ENCODE measurements around the gene PMM1.

PMM1 gene

GRCh38 chr22:41608386-41608785 lies 18.7 kb upstream of the PMM1 start:
- in situ Hi-C loops (cut with HindIII; ENCODE audit: low sequenced_read_pairs) = no loop called here
- TF ChIP-seq CTCF (IDR thresholded peaks at IDR 0.05; ENCODE audit: low read depth, low read length, missing control alignments) = no peak
- no peak overlapping the region for H3K4me3 ChIP-seq (ENCODE audit: low read depth, low read length)
- DNase-seq (ENCODE audit: low read depth) = no peak

GRCh38 chr22:41603873-41604332 lies 14.3 kb upstream of the PMM1 start:
- no peak for DNase-seq (ENCODE audit: low read depth)
- TF ChIP-seq CTCF (IDR thresholded peaks at IDR 0.05; ENCODE audit: low read depth, low read length, missing control alignments) = no peak
- in situ Hi-C loops (cut with HindIII; ENCODE audit: low sequenced_read_pairs) = loop anchor here (5.0 kb wide), 1 partner anchor 42 kb away; the partner anchor contains the start of gene CSDC2
- no peak overlapping the region for H3K4me3 ChIP-seq (ENCODE audit: low read depth, low read length)

- H3K4me3 ChIP-seq (ENCODE audit: low read depth, low read length) = no peak overlapping the region
- no peak for DNase-seq (ENCODE audit: low read depth)
- TF ChIP-seq CTCF (IDR thresholded peaks at IDR 0.05; ENCODE audit: low read depth, low read length, missing control alignments) = no peak
- in situ Hi-C loops (cut with HindIII; ENCODE audit: low sequenced_read_pairs) = loop anchor here (5.0 kb wide), 1 partner anchor 39 kb away; the partner anchor contains the start of gene CSDC2
Observed at GRCh38 chr22:41600976-41601375, 11.3 kb upstream of the PMM1 start.

- DNase-seq (ENCODE audit: low read depth) = no peak
- in situ Hi-C loops (cut with HindIII; ENCODE audit: low sequenced_read_pairs) = no loop called here
- TF ChIP-seq CTCF (IDR thresholded peaks at IDR 0.05; ENCODE audit: low read depth, low read length, missing control alignments) = no peak
- no peak overlapping the region for H3K4me3 ChIP-seq (ENCODE audit: low read depth, low read length)
Observed at GRCh38 chr22:41598891-41599635, 9.4 kb upstream of the PMM1 start.

GRCh38 chr22:41598081-41598480 lies 8.4 kb upstream of the PMM1 start:
- TF ChIP-seq CTCF (IDR thresholded peaks at IDR 0.05; ENCODE audit: low read depth, low read length, missing control alignments) = no peak
- peak; percentile 42 for DNase-seq (ENCODE audit: low read depth)
- no peak overlapping the region for H3K4me3 ChIP-seq (ENCODE audit: low read depth, low read length)
- in situ Hi-C loops (cut with HindIII; ENCODE audit: low sequenced_read_pairs) = no loop called here

- no peak overlapping the region for H3K4me3 ChIP-seq (ENCODE audit: low read depth, low read length)
- in situ Hi-C loops (cut with HindIII; ENCODE audit: low sequenced_read_pairs) = no loop called here
- DNase-seq (ENCODE audit: low read depth) = no peak
- TF ChIP-seq CTCF (IDR thresholded peaks at IDR 0.05; ENCODE audit: low read depth, low read length, missing control alignments) = no peak
Observed at GRCh38 chr22:41597635-41597953, 8.0 kb upstream of the PMM1 start.
